Vagina (tissue), 2 donors: ENCODE results near the gene GYG2. TPM values are rescaled to one million over a fixed set of nuclear protein-coding genes. Genes with fewer than 3 reads are reported as not detected.

Source experiments
- DNase-seq, 2 donors: peaks; one replicate each; pipeline ENCODE4 v3.0.0-alpha.2; 2017; ENCODE audit errors: extremely low spot score in 2 of 2
- H3K27ac ChIP-seq: fragments of 200-600 bp; sonication (generic); one replicate; pipeline ENCODE4 v1.5.1; 2019
- H3K27me3 ChIP-seq: fragments of 200-600 bp; sonication (generic); one replicate; pipeline ENCODE4 v1.5.1; 2019
- H3K36me3 ChIP-seq, 2 donors: fragments of 200-600 bp; sonication (generic); one replicate each; pipeline ENCODE4 v1.5.1; 2017 to 2019
- H3K4me1 ChIP-seq: fragments of 200-600 bp; sonication (generic); one replicate; pipeline ENCODE4 v1.5.1; 2019
- H3K4me3 ChIP-seq, 2 donors: fragments of 200-600 bp; sonication (generic); 1 replicate in 1 of 2; 2 replicates in 1 of 2; pipeline ENCODE4 v1.5.1; 2016 to 2019
- H3K9me3 ChIP-seq: fragments of 200-600 bp; sonication (generic); one replicate; pipeline ENCODE4 v1.5.1; 2019
- POLR2A ChIP-seq, 2 donors: fragments of 450-650 bp; IDR thresholded peaks; one replicate each; pipeline ENCODE4 v1.6.1; 2017; ENCODE audit warnings: antibody characterized with exemption in 2 of 2, mild to moderate bottlenecking in 2 of 2, moderate library complexity in 2 of 2
- POLR2AphosphoS5 ChIP-seq, 2 donors: sonication (generic); formaldehyde crosslinking; IDR thresholded peaks; one replicate each; pipeline ENCODE4 v1.9.0; 2017; ENCODE audit warnings: antibody characterized with exemption in 2 of 2, mild to moderate bottlenecking in 2 of 2, low read depth in 1 of 2; ENCODE audit not compliant: insufficient read depth in 1 of 2
- intact Hi-C: fragments of 100-400 bp; cut with DNase I; formaldehyde crosslinking; loops from one replicate; pipeline ENCODE4 v1.15.1; 2023
- total RNA-seq: library from RNA; depleted of rRNA; stranded (reverse); fragments of >200 nt; gene quantifications from one replicate; pipeline ENCODE4 v1.2.3, GENCODE V29; 2016
- TF ChIP-seq, protein P1 (sequence below), 3 experiments: fragments of 450-650 bp in 2 of 3; fragments of 200-600 bp in 1 of 3; sonication (generic) in 1 of 3; IDR thresholded peaks; one replicate each; pipeline ENCODE4 v1.5.1; 2017 to 2019; ENCODE audit warnings: antibody characterized with exemption in 3 of 3, mild to moderate bottlenecking in 2 of 3, moderate library complexity in 2 of 3

GYG2 gene
- total RNA-seq, 1 donor from 2014 or later: 15.7 TPM

DNA sequence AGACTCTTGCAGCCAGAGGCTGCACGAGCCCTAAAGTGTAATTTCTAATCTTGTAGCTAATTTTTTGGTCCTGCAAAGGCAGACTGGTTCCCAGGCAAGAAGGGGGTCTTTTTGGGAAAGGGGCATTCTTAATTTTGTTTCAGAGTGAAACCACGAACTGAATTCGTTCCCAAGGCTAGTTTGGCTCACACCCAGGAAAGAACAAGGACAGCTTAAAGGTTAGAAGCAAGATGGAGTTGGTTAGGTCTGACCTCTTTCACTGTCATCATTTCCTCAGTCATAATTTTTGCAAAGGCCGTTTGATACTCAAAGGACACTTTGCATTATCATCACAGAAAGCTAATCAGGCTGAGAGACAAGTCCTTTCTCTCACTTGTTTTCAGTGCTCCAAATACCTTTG lies 46.0 kb upstream of the GYG2 start:
- Histone ChIP-seq H3K27ac (no peak overlapping the region), H3K9me3 (no peaks in the 10 kb centered on the region), H3K4me1 (no peaks in the 10 kb centered on the region), H3K27me3 (no peaks in the 10 kb centered on the region), H3K4me3 (no peak overlapping the region), H3K36me3 (no peaks in the 10 kb centered on the region)
- TF ChIP-seq POLR2A (IDR thresholded peaks at IDR 0.05): no peak
- no peak for TF ChIP-seq POLR2AphosphoS5 (IDR thresholded peaks at IDR 0.05; ENCODE audit: insufficient read depth in 1 of 2, low read depth in 1 of 2)
- TF ChIP-seq, protein P1, sequence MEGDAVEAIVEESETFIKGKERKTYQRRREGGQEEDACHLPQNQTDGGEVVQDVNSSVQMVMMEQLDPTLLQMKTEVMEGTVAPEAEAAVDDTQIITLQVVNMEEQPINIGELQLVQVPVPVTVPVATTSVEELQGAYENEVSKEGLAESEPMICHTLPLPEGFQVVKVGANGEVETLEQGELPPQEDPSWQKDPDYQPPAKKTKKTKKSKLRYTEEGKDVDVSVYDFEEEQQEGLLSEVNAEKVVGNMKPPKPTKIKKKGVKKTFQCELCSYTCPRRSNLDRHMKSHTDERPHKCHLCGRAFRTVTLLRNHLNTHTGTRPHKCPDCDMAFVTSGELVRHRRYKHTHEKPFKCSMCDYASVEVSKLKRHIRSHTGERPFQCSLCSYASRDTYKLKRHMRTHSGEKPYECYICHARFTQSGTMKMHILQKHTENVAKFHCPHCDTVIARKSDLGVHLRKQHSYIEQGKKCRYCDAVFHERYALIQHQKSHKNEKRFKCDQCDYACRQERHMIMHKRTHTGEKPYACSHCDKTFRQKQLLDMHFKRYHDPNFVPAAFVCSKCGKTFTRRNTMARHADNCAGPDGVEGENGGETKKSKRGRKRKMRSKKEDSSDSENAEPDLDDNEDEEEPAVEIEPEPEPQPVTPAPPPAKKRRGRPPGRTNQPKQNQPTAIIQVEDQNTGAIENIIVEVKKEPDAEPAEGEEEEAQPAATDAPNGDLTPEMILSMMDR (IDR thresholded peaks at IDR 0.05): no peak
- no peak for DNase-seq
- intact Hi-C loops: no loop called here

DNA sequence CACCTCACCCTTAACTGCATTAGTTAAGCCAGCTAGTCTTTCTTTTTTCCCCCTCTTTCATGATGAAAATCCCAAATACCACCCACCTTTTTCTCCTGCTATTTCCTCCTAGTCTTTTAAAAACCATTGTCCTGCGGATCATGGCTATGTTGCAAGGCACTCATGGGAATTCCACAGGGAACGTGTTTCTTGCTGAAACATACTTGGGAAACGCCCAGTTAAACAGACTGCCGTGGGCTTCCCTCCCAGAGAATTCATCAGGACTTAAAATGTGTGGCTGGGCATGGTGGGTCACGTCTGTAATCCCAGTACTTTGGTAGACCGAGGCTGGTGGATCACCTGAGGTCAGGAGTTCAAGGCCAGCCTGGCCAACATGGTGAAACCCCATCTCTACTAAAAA lies 44.7 kb upstream of the GYG2 start:
- H3K4me1 ChIP-seq: no peaks in the 10 kb centered on the region
- no peak overlapping the region for H3K27ac ChIP-seq
- no peaks in the 10 kb centered on the region for H3K9me3 ChIP-seq
- H3K27me3 ChIP-seq: no peaks in the 10 kb centered on the region
- TF ChIP-seq, protein P1 (IDR thresholded peaks at IDR 0.05): no peak
- TF ChIP-seq POLR2A (IDR thresholded peaks at IDR 0.05) (no peak), POLR2AphosphoS5 (IDR thresholded peaks at IDR 0.05; ENCODE audit: insufficient read depth in 1 of 2, low read depth in 1 of 2) (no peak)
- H3K4me3 ChIP-seq: no peak overlapping the region
- H3K36me3 ChIP-seq: no peaks in the 10 kb centered on the region
- no peak for DNase-seq
- intact Hi-C loops: no loop called here

DNA sequence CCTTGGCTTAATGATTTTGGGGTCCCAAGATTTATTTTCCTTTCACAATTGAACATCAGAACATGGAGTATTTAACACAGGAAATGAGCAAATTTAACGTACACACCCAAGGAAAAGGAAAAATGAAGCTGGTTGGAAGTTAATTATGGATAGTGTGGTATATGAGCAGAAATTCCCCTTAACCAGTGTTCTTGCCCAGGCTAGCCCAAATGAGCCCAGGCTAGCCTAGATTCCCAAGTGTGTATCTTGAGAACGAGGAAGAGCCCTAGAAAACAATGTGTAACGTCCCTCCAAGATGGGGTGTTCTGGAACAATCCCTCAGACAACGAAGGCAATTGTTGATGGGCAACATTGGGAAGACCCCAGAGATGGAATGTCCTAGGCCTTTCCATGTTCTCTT lies 43.2 kb upstream of the GYG2 start:
- TF ChIP-seq POLR2A (IDR thresholded peaks at IDR 0.05) (no peak), POLR2AphosphoS5 (IDR thresholded peaks at IDR 0.05; ENCODE audit: insufficient read depth in 1 of 2, low read depth in 1 of 2) (no peak)
- TF ChIP-seq, protein P1 (IDR thresholded peaks at IDR 0.05): no peak
- H3K27me3 ChIP-seq: no peaks in the 10 kb centered on the region
- no peak overlapping the region for H3K4me3 ChIP-seq
- H3K36me3 ChIP-seq: no peaks in the 10 kb centered on the region
- H3K27ac ChIP-seq: no peak overlapping the region
- H3K4me1 ChIP-seq: no peaks in the 10 kb centered on the region
- DNase-seq: no peak
- H3K9me3 ChIP-seq: no peaks in the 10 kb centered on the region
- intact Hi-C loops: no loop called here

DNA sequence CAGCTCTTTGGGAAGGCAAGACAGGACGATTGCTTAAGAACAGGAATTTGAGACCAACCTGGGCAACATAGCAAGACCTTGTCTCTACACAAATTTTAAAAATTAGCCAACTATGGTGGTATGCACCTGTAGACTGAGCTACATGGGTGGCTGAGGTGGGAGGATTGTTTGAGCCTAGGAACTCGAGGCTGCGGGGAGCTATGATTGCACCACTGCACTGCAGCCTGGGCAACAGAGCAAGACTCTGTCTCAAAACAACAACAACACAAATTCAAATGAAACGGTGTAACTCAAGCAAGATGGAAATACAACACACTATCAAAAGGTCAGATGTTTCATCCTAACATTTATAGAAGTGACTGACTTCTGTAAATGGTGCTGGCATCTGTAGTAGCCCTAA lies 39.8 kb upstream of the GYG2 start:
- intact Hi-C loops: no loop called here
- no peak for DNase-seq
- Histone ChIP-seq H3K27ac (no peak overlapping the region), H3K27me3 (no peaks in the 10 kb centered on the region), H3K9me3 (no peaks in the 10 kb centered on the region), H3K4me3 (no peak overlapping the region), H3K36me3 (no peaks in the 10 kb centered on the region), H3K4me1 (no peaks in the 10 kb centered on the region)
- TF ChIP-seq POLR2A (IDR thresholded peaks at IDR 0.05): no peak
- TF ChIP-seq, protein P1 (IDR thresholded peaks at IDR 0.05): no peak
- TF ChIP-seq POLR2AphosphoS5 (IDR thresholded peaks at IDR 0.05; ENCODE audit: insufficient read depth in 1 of 2, low read depth in 1 of 2): no peak

DNA sequence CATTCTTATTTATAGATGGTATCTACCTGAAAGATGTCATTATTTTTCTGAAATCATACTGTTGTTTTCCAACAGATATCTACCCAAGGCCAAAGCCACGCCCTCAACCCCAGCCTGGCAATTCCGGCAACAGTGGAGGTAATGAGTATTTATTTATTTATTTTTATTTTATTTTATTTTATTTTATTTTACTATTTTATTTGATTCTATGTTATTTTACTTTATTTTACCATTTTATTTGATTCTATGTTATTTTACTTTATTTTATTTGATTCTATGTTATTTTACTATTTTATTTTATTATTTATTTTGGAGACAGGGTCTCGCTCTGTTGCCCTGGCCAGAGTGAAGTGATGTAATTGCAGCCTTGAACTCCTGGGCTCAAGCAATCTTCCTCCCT lies 39.2 kb upstream of the GYG2 start:
- intact Hi-C loops: no loop called here
- no peak for DNase-seq
- TF ChIP-seq, protein P1 (IDR thresholded peaks at IDR 0.05): no peak
- TF ChIP-seq POLR2AphosphoS5 (IDR thresholded peaks at IDR 0.05; ENCODE audit: insufficient read depth in 1 of 2, low read depth in 1 of 2) (no peak), POLR2A (IDR thresholded peaks at IDR 0.05) (no peak)
- H3K36me3 ChIP-seq: no peaks in the 10 kb centered on the region
- H3K27ac ChIP-seq: no peak overlapping the region
- no peaks in the 10 kb centered on the region for H3K27me3 ChIP-seq
- no peaks in the 10 kb centered on the region for H3K9me3 ChIP-seq
- no peak overlapping the region for H3K4me3 ChIP-seq
- no peaks in the 10 kb centered on the region for H3K4me1 ChIP-seq
